ENCODE results near the gene GINS1.

Gene GINS1

GRCh38 chr20:25421102-25421501, 13.6 kb downstream of the GINS1 start:
- FAIRE-seq: no peak
- DNase-seq (ENCODE audit: insufficient read length): no peak
- no peak for TF ChIP-seq TAF1 (IDR thresholded peaks at IDR 0.05; ENCODE audit: borderline replicate concordance, low read depth, low read length)
- TF ChIP-seq POLR2A (IDR thresholded peaks at IDR 0.05; ENCODE audit: low read depth, low read length): no peak
- no peak for TF ChIP-seq POLR2AphosphoS5 (IDR thresholded peaks at IDR 0.05; ENCODE audit: low read depth, low read length)

GRCh38 chr20:25422032-25422431, 14.6 kb downstream of the GINS1 start:
- FAIRE-seq (no peak), DNase-seq (ENCODE audit: insufficient read length) (no peak)
- TF ChIP-seq POLR2A (IDR thresholded peaks at IDR 0.05; ENCODE audit: low read depth, low read length) (no peak), TAF1 (IDR thresholded peaks at IDR 0.05; ENCODE audit: borderline replicate concordance, low read depth, low read length) (no peak), POLR2AphosphoS5 (IDR thresholded peaks at IDR 0.05; ENCODE audit: low read depth, low read length) (no peak)

DNA sequence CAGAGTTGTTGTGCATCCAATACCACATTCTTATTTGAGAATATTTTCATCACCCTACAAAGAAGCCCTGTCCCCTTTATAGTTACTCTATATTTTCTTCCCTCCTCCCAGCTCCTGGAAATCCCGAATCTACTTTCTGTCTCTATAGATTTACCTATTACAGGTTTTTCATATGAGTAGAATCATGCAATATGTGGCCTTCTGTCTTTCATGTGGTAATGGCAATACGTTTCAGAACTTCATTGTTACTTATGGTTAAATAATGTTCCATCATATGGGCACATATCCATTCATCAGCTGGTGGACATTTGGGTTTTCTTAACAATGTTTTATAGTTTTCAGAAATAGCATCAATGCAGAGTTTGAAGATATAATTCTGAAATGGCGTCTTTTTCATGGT, 17.1 kb downstream of the GINS1 start:
- TF ChIP-seq POLR2A (IDR thresholded peaks at IDR 0.05; ENCODE audit: low read depth, low read length) (no peak), POLR2AphosphoS5 (IDR thresholded peaks at IDR 0.05; ENCODE audit: low read depth, low read length) (no peak), TAF1 (IDR thresholded peaks at IDR 0.05; ENCODE audit: borderline replicate concordance, low read depth, low read length) (no peak)
- DNase-seq (ENCODE audit: insufficient read length) (no peak), FAIRE-seq (no peak)

- no peak for FAIRE-seq
- DNase-seq (ENCODE audit: insufficient read length): no peak
- TF ChIP-seq TAF1 (IDR thresholded peaks at IDR 0.05; ENCODE audit: borderline replicate concordance, low read depth, low read length) (no peak), POLR2A (IDR thresholded peaks at IDR 0.05; ENCODE audit: low read depth, low read length) (no peak), POLR2AphosphoS5 (IDR thresholded peaks at IDR 0.05; ENCODE audit: low read depth, low read length) (no peak)
Observed at GRCh38 chr20:25437153-25437581, 29.7 kb downstream of the GINS1 start.

- FAIRE-seq (no peak), DNase-seq (ENCODE audit: insufficient read length) (no peak)
- TF ChIP-seq TAF1 (IDR thresholded peaks at IDR 0.05; ENCODE audit: borderline replicate concordance, low read depth, low read length): no peak
- TF ChIP-seq POLR2AphosphoS5 (IDR thresholded peaks at IDR 0.05; ENCODE audit: low read depth, low read length): no peak
- no peak for TF ChIP-seq POLR2A (IDR thresholded peaks at IDR 0.05; ENCODE audit: low read depth, low read length)
Observed at GRCh38 chr20:25439328-25439727, 31.9 kb downstream of the GINS1 start.

DNA sequence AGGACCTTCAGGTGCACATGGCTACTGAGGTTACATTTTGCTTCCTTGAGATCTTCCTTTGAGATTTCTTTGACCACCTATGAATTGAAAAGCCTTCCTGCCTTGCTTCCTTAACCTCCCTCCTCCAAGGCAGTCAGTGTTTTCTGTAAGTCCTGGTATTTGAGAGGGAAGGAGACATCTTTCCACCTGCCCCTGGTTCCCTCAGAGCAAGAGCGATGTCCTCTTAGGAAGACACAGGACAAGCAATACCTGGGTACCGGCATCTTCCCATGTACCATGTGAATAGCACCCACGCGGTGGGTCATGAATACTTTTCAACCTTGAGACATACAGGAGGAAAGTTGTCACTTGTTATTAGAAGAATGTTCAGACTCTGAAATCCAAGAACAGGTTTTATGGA, 37.1 kb downstream of the GINS1 start:
- DNase-seq (ENCODE audit: insufficient read length) (no peak), FAIRE-seq (no peak)
- TF ChIP-seq POLR2AphosphoS5 (IDR thresholded peaks at IDR 0.05; ENCODE audit: low read depth, low read length) (no peak), POLR2A (IDR thresholded peaks at IDR 0.05; ENCODE audit: low read depth, low read length) (no peak)

- no peak for FAIRE-seq
- no peak for DNase-seq (ENCODE audit: insufficient read length)
- no peak for TF ChIP-seq POLR2A (IDR thresholded peaks at IDR 0.05; ENCODE audit: low read depth, low read length)
- no peak for TF ChIP-seq POLR2AphosphoS5 (IDR thresholded peaks at IDR 0.05; ENCODE audit: low read depth, low read length)
- no peak for TF ChIP-seq TAF1 (IDR thresholded peaks at IDR 0.05; ENCODE audit: borderline replicate concordance, low read depth, low read length)
Observed at GRCh38 chr20:25447671-25448070, 40.2 kb downstream of the GINS1 start.

GRCh38 chr20:25452333-25452732, 44.9 kb downstream of the GINS1 start:
- DNase-seq (ENCODE audit: insufficient read length) (no peak), FAIRE-seq (no peak)
- TF ChIP-seq TAF1 (IDR thresholded peaks at IDR 0.05; ENCODE audit: borderline replicate concordance, low read depth, low read length): no peak
- TF ChIP-seq POLR2AphosphoS5 (IDR thresholded peaks at IDR 0.05; ENCODE audit: low read depth, low read length): no peak
- TF ChIP-seq POLR2A (IDR thresholded peaks at IDR 0.05; ENCODE audit: low read depth, low read length): no peak

DNA sequence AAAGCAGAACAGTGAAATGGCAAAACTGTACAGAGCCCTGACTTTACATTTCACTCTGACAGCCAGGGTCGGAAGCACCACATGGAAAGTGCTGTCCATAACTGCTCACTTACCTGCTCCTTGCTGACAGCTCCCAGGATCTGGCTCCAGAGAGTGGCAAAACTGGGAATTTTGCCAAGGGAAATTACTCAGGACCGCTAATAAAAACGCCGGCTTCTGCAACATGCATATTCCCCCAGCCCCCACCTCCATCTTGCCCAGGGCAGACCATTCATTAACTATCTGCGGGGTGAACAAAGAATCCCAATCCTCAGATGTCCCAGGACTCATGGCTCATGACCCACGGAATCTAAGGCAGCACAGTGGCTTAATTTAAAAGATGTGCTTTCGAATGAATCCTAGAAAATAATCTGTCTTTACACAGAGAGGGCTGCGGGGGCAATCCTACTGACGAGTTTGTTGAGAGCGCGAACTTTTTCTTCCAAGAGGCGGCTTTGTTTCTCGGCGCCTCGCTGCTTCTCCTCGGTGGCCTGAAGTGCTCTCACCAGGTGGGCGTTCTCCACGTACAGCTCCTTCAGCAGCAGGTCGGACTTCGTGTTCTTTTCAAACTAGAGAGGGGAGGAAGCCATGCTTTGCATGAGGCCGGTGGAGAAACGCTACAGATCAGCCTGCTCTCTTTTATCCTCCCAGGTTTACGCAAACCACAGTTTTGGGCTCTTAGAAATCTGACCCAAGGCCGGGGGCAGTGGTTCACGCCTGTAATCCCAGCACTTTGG, 45.8 kb downstream of the GINS1 start:
- DNase-seq (ENCODE audit: insufficient read length) (no peak), FAIRE-seq (no peak)
- no peak for TF ChIP-seq POLR2AphosphoS5 (IDR thresholded peaks at IDR 0.05; ENCODE audit: low read depth, low read length)
- TF ChIP-seq TAF1 (IDR thresholded peaks at IDR 0.05; ENCODE audit: borderline replicate concordance, low read depth, low read length): no peak
- TF ChIP-seq POLR2A (IDR thresholded peaks at IDR 0.05; ENCODE audit: low read depth, low read length): no peak

- FAIRE-seq: no peak
- TF ChIP-seq POLR2A (IDR thresholded peaks at IDR 0.05; ENCODE audit: low read depth, low read length) (no peak), POLR2AphosphoS5 (IDR thresholded peaks at IDR 0.05; ENCODE audit: low read depth, low read length) (no peak), TAF1 (IDR thresholded peaks at IDR 0.05; ENCODE audit: borderline replicate concordance, low read depth, low read length) (no peak)
Observed at GRCh38 chr20:25454153-25454900, 46.9 kb downstream of the GINS1 start.

GRCh38 chr20:25457886-25458680, 50.6 kb downstream of the GINS1 start:
- FAIRE-seq: no peak
- TF ChIP-seq POLR2A (IDR thresholded peaks at IDR 0.05; ENCODE audit: low read depth, low read length): no peak
- TF ChIP-seq POLR2AphosphoS5 (IDR thresholded peaks at IDR 0.05; ENCODE audit: low read depth, low read length): no peak
- no peak for TF ChIP-seq TAF1 (IDR thresholded peaks at IDR 0.05; ENCODE audit: borderline replicate concordance, low read depth, low read length)
- DNase-seq (ENCODE audit: insufficient read length): no peak

More at GRCh38 chr20:25454153-25454900, 46.9 kb downstream of the GINS1 start:
- no peak for DNase-seq (ENCODE audit: insufficient read length)

Data from GM12892 (cell line).